GM06990 (cell line): ENCODE data around the gene GRPR.

Experiments
- DNase-seq: peaks from one replicate; pipeline ENCODE4 v3.0.0-alpha.2; 2011; ENCODE audit not compliant: insufficient read length; ENCODE audit errors: extremely low read depth
- H3K27me3 ChIP-seq: replicated peaks from 2 replicates; pipeline ENCODE4 v1.6.0; 2011; ENCODE audit warnings: low read length; ENCODE audit not compliant: control insufficient read depth, insufficient read depth
- H3K36me3 ChIP-seq: 2 replicates; pipeline ENCODE4 v1.5.1; 2011; ENCODE audit warnings: low read length; ENCODE audit not compliant: control insufficient read depth, insufficient read depth
- H3K4me3 ChIP-seq: replicated peaks from 2 replicates; pipeline ENCODE4 v1.5.1; 2011; ENCODE audit warnings: low read depth, mild to moderate bottlenecking, control low read depth, low read length
- TF ChIP-seq, protein P1 (sequence below): IDR thresholded peaks from 2 replicates; pipeline ENCODE4 v1.5.1; 2011; ENCODE audit warnings: low read length, control low read depth, mild to moderate bottlenecking, inconsistent platforms; ENCODE audit not compliant: insufficient read depth, poor library complexity, severe bottlenecking

GRPR gene

DNA sequence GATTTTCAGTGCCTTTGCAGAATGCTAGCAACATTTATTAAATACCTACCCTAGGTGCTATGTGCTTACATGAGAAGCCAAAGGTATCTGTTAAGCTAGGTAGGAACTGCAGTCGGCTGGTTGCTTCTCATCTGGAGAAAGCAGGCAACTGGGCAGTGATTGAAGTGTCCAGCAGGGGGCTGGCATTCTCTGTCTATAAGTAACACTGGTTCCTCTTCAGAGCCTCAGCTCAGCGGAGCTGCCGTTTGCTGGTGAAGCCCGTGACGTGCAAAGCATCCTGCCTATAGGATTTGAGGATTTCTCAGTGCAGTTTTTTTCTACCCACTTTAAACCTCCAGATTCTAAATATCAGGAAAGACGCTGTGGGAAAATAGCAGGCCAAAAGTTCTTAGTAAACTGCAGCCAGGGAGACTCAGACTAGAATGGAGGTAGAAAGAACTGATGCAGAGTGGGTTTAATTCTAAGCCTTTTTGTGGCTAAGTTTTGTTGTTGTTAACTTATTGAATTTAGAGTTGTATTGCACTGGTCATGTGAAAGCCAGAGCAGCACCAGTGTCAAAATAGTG, at the start of gene GRPR:
Gene GRPR (plus strand): TSS at position 344 of the 565 bp plus-strand sequence. CDS start 389 bp downstream, outside the sequence.
- Histone ChIP-seq H3K27me3 (no peaks in the 10 kb centered on the region), H3K4me3 (no peak within 1 kb of the TSS), H3K36me3 (no peaks in the 10 kb centered on the region)
- DNase-seq = peak; percentile 67
- TF ChIP-seq, protein P1, sequence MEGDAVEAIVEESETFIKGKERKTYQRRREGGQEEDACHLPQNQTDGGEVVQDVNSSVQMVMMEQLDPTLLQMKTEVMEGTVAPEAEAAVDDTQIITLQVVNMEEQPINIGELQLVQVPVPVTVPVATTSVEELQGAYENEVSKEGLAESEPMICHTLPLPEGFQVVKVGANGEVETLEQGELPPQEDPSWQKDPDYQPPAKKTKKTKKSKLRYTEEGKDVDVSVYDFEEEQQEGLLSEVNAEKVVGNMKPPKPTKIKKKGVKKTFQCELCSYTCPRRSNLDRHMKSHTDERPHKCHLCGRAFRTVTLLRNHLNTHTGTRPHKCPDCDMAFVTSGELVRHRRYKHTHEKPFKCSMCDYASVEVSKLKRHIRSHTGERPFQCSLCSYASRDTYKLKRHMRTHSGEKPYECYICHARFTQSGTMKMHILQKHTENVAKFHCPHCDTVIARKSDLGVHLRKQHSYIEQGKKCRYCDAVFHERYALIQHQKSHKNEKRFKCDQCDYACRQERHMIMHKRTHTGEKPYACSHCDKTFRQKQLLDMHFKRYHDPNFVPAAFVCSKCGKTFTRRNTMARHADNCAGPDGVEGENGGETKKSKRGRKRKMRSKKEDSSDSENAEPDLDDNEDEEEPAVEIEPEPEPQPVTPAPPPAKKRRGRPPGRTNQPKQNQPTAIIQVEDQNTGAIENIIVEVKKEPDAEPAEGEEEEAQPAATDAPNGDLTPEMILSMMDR = peak; percentile 83

- TF ChIP-seq, protein P1 = no peak
- H3K27me3 ChIP-seq = no peaks in the 10 kb centered on the region
- H3K36me3 ChIP-seq = no peaks in the 10 kb centered on the region
- no peak for DNase-seq
- no peak overlapping the region for H3K4me3 ChIP-seq
Measured at GRCh38 chrX:16075087-16075486, 48.3 kb upstream of the GRPR start.

DNA sequence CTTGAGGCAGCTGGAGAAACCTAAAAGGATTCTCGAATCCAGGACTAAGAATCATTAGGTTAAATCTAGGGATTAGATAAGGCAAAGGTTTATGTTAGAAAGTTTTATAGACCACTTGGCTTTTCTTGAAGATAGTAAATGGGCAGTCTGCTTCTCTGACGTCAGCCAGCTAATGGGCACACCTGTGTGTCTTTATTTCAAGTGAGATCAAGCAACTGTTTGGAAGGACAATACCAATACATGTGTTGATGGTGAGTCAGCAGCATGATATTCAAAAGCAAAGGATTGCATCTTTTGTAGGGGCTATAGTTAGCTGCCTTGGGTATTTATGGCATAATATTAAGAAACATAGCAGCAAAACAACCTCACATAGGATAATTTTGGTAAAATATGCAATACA, 46.5 kb upstream of the GRPR start:
- Histone ChIP-seq H3K27me3 (no peaks in the 10 kb centered on the region), H3K4me3 (no peak overlapping the region), H3K36me3 (no peaks in the 10 kb centered on the region)
- TF ChIP-seq, protein P1 = no peak
- DNase-seq = no peak

- H3K4me3 ChIP-seq = no peak overlapping the region
- no peaks in the 10 kb centered on the region for H3K27me3 ChIP-seq
Measured at GRCh38 chrX:16077811-16078210, 45.6 kb upstream of the GRPR start.

GRCh38 chrX:16081357-16081756, 42.0 kb upstream of the GRPR start:
- Histone ChIP-seq H3K27me3 (no peaks in the 10 kb centered on the region), H3K4me3 (no peak overlapping the region), H3K36me3 (no peaks in the 10 kb centered on the region)
- DNase-seq = no peak
- TF ChIP-seq, protein P1 = no peak

More at GRCh38 chrX:16077811-16078210, 45.6 kb upstream of the GRPR start:
- H3K36me3 ChIP-seq = no peaks in the 10 kb centered on the region
- no peak for DNase-seq
- TF ChIP-seq, protein P1 = no peak

DNA sequence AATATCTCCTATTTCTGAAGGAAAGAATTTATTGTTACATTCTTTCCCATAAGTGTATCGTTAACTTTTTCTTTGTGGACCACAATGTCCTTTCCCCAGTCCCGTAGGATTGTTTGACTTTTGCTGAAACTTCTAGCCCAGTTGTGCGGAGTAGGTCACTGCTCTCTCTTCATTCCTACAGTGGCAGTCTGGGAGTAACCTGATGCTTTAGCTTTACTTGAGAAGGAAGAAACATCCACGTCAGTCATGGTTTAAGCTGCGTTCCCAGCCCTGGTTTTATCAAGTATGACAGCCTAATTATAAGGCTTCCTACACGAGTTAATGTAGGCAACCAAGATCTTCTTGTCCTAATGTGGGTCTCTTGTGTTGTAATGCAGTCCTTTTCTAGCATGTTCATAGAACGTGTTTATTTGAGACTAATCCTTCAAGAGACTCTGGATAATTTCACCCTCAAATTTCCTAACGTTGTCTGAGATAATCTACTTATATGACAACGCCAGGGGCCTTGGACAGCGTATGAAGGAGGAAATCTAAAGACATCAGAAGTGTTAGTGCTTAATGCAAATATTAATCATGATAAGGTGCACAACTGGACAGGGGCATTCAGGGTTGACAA, 40.8 kb upstream of the GRPR start:
- TF ChIP-seq, protein P1 = no peak
- no peak overlapping the region for H3K4me3 ChIP-seq
- DNase-seq = no peak
- H3K27me3 ChIP-seq = no peaks in the 10 kb centered on the region
- no peaks in the 10 kb centered on the region for H3K36me3 ChIP-seq
